Ureter (tissue), 1 donor: ENCODE data around the gene PLCB4. TPM values are rescaled to one million over a fixed set of nuclear protein-coding genes. Genes with fewer than 3 reads are reported as not detected.
"Not testable (repeated sequence)": the region's sequence is repeated elsewhere in the genome, so short reads cannot be mapped to it uniquely, and the experiment has no call there.

ENCODE experiments used
- DNase-seq: peaks from one replicate; pipeline ENCODE4 v3.0.0-alpha.2; 2020; ENCODE audit warnings: low spot score
- total RNA-seq: library from RNA; stranded (reverse); gene quantifications from one replicate; pipeline ENCODE4 v1.2.4, GENCODE V29; 2023
- donor health status: DM: yes; HTN: yes; CAD: no.

The PLCB4 gene
- total RNA-seq, 1 donor from 2014 or later = 22.9 TPM

GRCh38 chr20:9360431-9360830 lies 291.5 kb downstream of the PLCB4 start:
- no peak for DNase-seq

- DNase-seq = no peak
Observed at GRCh38 chr20:9363673-9364072, 294.8 kb downstream of the PLCB4 start.

- DNase-seq = no peak
Observed at GRCh38 chr20:9367328-9367727, 298.4 kb downstream of the PLCB4 start.

GRCh38 chr20:9367746-9368145 lies 298.9 kb downstream of the PLCB4 start:
- DNase-seq = no peak

- DNase-seq = no peak
Observed at GRCh38 chr20:9368893-9369292, 300.0 kb downstream of the PLCB4 start.

- DNase-seq = no peak
Observed at GRCh38 chr20:9369557-9369956, 300.7 kb downstream of the PLCB4 start.

- no peak for DNase-seq
Observed at GRCh38 chr20:9374072-9374471, 305.2 kb downstream of the PLCB4 start.

GRCh38 chr20:9374480-9374879 lies 305.6 kb downstream of the PLCB4 start:
- no peak for DNase-seq

- DNase-seq = no peak
Observed at GRCh38 chr20:9375221-9375681, 306.4 kb downstream of the PLCB4 start.

GRCh38 chr20:9377007-9377406 lies 308.1 kb downstream of the PLCB4 start:
- no peak for DNase-seq

- DNase-seq = not testable (repeated sequence)
Observed at GRCh38 chr20:9385345-9386310, 316.7 kb downstream of the PLCB4 start.

GRCh38 chr20:9388160-9388812 lies 319.4 kb downstream of the PLCB4 start:
- no peak for DNase-seq

GRCh38 chr20:9388813-9389161 lies 319.9 kb downstream of the PLCB4 start:
- no peak for DNase-seq

- no peak for DNase-seq
Observed at GRCh38 chr20:9389346-9389745, 320.5 kb downstream of the PLCB4 start.

- DNase-seq = no peak
Observed at GRCh38 chr20:9390441-9390840, 321.6 kb downstream of the PLCB4 start.

- DNase-seq = peak; percentile 67
Observed at GRCh38 chr20:9392892-9393857, 324.3 kb downstream of the PLCB4 start.

- no peak for DNase-seq
Observed at GRCh38 chr20:9395971-9396370, 327.1 kb downstream of the PLCB4 start.

- DNase-seq = no peak
Observed at GRCh38 chr20:9397928-9398327, 329.0 kb downstream of the PLCB4 start.

GRCh38 chr20:9398882-9399281 lies 330.0 kb downstream of the PLCB4 start:
- DNase-seq = no peak

GRCh38 chr20:9399322-9399721 lies 330.4 kb downstream of the PLCB4 start:
- no peak for DNase-seq

- no peak for DNase-seq
Observed at GRCh38 chr20:9400171-9401025, 331.5 kb downstream of the PLCB4 start.
